Chondrocyte (in vitro differentiated cells): ENCODE data around the gene PTF1A. TPM values are rescaled to one million over a fixed set of nuclear protein-coding genes. Genes with fewer than 3 reads are reported as not detected.

Experiments
- DNase-seq: peaks from one replicate; pipeline ENCODE4 v3.0.0; 2021; ENCODE audit warnings: mixed read lengths, low spot score
- H3K27ac Mint-ChIP-seq: one replicate; pipeline ENCODE4 v1.8.0; 2021; ENCODE audit warnings: mild to moderate bottlenecking, moderate library complexity, mixed read lengths; ENCODE audit not compliant: unreplicated experiment
- H3K27me3 Mint-ChIP-seq: 2 replicates; pipeline ENCODE4 v1.8.0; 2021; ENCODE audit warnings: low read depth, mixed read lengths
- H3K36me3 Mint-ChIP-seq: 2 replicates; pipeline ENCODE4 v1.8.0; 2021; ENCODE audit warnings: low read depth, mixed read lengths
- H3K4me1 Mint-ChIP-seq: 2 replicates; pipeline ENCODE4 v1.8.0; 2021; ENCODE audit warnings: low read depth, mild to moderate bottlenecking, mixed read lengths
- H3K4me3 Mint-ChIP-seq: one replicate; pipeline ENCODE4 v1.8.0; 2021; ENCODE audit warnings: mild to moderate bottlenecking, moderate library complexity, mixed read lengths; ENCODE audit not compliant: unreplicated experiment
- H3K9me3 Mint-ChIP-seq: 2 replicates; pipeline ENCODE4 v1.8.0; 2021; ENCODE audit warnings: low read depth, mixed read lengths
- CTCF ChIP-seq: fragments of 200-600 bp; sonication (generic); IDR thresholded peaks from 2 replicates; pipeline ENCODE4 v1.5.0; 2021; ENCODE audit warnings: antibody characterized with exemption, mild to moderate bottlenecking, moderate library complexity
- total RNA-seq: library from RNA; stranded (reverse); gene quantifications from 3 replicates; pipeline ENCODE4 v1.2.1, GENCODE V29; 2021

Gene PTF1A
- total RNA-seq, 1 donor from 2014 or later: not detected

GRCh38 chr10:23201837-23202236 lies 9.7 kb downstream of the PTF1A start:
- no peaks in the 10 kb centered on the region for H3K9me3 Mint-ChIP-seq
- H3K27me3 Mint-ChIP-seq: peaks cover 83% of the 10 kb centered on the region
- H3K36me3 Mint-ChIP-seq: no peaks in the 10 kb centered on the region
- no peak overlapping the region for H3K4me3 Mint-ChIP-seq
- DNase-seq: no peak
- no peak for TF ChIP-seq CTCF
- H3K4me1 Mint-ChIP-seq: no peaks in the 10 kb centered on the region
- H3K27ac Mint-ChIP-seq: no peak overlapping the region

GRCh38 chr10:23202779-23203178 lies 10.7 kb downstream of the PTF1A start:
- Mint-ChIP-seq H3K4me1 (no peaks in the 10 kb centered on the region), H3K27me3 (peaks cover 80% of the 10 kb centered on the region), H3K36me3 (no peaks in the 10 kb centered on the region), H3K9me3 (no peaks in the 10 kb centered on the region), H3K4me3 (no peak overlapping the region), H3K27ac (no peak overlapping the region)
- no peak for TF ChIP-seq CTCF
- no peak for DNase-seq

GRCh38 chr10:23203369-23204325 lies 11.5 kb downstream of the PTF1A start:
- H3K9me3 Mint-ChIP-seq: no peaks in the 10 kb centered on the region
- H3K27ac Mint-ChIP-seq: no peak overlapping the region
- no peak for TF ChIP-seq CTCF
- DNase-seq: no peak
- H3K4me3 Mint-ChIP-seq: no peak overlapping the region
- no peaks in the 10 kb centered on the region for H3K4me1 Mint-ChIP-seq
- no peaks in the 10 kb centered on the region for H3K36me3 Mint-ChIP-seq
- H3K27me3 Mint-ChIP-seq: peaks cover 74% of the 10 kb centered on the region

GRCh38 chr10:23204773-23205172 lies 12.7 kb downstream of the PTF1A start:
- no peak for TF ChIP-seq CTCF
- Mint-ChIP-seq H3K27ac (no peak overlapping the region), H3K4me1 (no peaks in the 10 kb centered on the region), H3K4me3 (no peak overlapping the region), H3K36me3 (no peaks in the 10 kb centered on the region), H3K27me3 (peaks cover 78% of the 10 kb centered on the region), H3K9me3 (no peaks in the 10 kb centered on the region)
- DNase-seq: no peak

- Mint-ChIP-seq H3K4me3 (no peak overlapping the region), H3K9me3 (no peaks in the 10 kb centered on the region), H3K4me1 (no peaks in the 10 kb centered on the region), H3K27ac (no peak overlapping the region), H3K27me3 (peaks cover 68% of the 10 kb centered on the region), H3K36me3 (no peaks in the 10 kb centered on the region)
- no peak for DNase-seq
- TF ChIP-seq CTCF: no peak
Observed at GRCh38 chr10:23205972-23206642, 14.0 kb downstream of the PTF1A start.
